Measurements from ENCODE around the gene CNOT10.
"Not testable (repeated sequence)": the region's sequence is repeated elsewhere in the genome, so short reads cannot be mapped to it uniquely, and the experiment has no call there.

The CNOT10 gene, protein sequence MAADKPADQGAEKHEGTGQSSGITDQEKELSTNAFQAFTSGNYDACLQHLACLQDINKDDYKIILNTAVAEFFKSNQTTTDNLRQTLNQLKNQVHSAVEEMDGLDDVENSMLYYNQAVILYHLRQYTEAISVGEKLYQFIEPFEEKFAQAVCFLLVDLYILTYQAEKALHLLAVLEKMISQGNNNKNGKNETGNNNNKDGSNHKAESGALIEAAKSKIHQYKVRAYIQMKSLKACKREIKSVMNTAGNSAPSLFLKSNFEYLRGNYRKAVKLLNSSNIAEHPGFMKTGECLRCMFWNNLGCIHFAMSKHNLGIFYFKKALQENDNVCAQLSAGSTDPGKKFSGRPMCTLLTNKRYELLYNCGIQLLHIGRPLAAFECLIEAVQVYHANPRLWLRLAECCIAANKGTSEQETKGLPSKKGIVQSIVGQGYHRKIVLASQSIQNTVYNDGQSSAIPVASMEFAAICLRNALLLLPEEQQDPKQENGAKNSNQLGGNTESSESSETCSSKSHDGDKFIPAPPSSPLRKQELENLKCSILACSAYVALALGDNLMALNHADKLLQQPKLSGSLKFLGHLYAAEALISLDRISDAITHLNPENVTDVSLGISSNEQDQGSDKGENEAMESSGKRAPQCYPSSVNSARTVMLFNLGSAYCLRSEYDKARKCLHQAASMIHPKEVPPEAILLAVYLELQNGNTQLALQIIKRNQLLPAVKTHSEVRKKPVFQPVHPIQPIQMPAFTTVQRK

DNA sequence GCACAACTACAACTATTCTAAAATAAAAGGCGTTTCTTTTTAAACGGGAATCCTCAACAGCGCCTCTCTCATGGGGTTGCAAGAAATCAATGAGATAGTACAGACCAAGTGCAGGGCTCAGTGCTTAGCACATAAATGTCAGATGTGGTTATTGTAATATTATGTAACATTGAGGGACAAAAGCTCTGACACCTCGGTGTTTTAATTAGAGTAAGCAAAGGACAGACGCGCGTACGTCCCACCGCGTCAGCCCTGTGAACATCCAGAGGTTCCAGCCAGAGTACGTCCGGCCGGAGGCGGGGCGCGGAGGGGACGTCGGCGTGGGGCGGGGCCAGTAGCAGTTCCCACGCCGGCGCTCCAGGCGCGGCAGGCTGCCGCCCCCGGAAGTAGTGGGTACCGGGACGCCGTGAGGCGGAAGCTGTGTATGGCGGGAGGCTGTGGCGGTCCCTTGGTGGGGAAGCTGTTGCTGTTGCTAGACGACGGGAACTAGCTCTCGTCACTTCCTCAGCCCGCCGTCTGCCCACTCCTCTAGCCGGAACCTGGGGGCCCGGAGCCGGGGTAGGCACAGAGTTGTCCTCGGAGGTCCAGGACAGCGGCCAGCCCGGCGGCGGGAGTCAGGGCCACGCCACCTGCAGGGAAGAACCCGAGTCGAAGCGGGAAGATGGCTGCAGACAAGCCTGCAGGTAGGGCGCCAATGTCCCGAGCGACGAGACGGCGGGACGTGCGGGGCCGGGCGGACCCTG is at the start of gene CNOT10:
Gene CNOT10, plus strand, starts transcription at position 389 of the 743 bp plus-strand sequence. Its CDS starts 273 bp downstream, at position 662.
- peak; percentile 96 for DNase-seq

DNA sequence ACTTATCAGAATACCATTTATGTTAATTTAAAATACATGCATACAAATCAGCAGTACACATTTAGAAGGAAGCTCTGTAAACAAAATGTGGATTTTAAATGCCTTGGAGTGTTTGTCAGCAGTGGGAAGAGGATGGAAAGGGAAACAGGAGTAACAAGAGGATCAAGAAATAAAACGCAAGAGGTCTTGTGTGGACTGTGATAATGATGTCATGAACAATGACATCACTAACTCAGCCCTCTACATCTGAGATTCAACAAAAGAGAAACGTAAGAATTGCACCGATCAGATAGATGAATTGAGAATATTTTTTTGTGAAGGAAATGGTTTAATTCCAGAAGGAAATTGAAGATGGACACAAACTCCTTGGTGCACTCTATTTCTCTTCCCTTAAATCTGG is 44.0 kb upstream of the CNOT10 start:
- no peak for DNase-seq

DNA sequence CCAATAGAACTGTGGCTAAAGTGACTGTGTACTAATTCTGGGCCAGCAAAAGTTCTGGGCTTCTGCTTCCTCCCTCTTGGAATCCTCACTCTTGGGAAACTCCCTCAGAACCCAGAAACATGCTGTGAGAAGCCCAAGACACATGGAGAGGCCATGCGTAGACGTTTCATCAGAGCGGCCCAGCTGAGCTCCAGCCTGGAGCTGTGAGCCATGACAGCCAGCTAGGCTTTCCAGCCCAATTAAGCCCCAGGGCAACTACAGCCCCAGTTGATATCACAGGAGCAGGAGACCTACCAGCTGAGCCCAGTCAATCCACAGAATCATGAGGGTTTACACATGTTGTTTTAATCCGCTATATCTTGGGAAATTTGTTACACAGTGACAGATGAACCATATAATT is 43.6 kb upstream of the CNOT10 start:
- no peak for DNase-seq

DNA sequence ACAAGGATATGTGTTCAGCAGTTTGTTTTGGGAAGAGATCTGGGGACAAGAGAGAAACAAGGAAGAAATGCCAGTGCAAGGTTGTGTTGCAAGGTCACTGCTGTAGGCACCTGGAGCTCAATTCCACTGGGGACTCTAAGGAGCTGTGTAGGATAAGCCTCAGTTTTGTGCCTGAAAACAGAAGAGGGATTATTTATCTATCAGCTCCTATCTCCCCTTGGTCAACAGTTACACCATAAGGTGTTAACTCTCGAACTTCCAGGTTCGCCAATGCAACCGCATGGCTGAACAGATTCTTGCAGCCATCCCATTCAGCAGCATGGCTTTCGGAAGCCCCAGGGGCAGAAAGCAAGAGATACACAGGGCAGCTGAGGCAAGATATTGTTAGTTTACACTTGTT is 41.6 kb upstream of the CNOT10 start:
- no peak for DNase-seq

DNA sequence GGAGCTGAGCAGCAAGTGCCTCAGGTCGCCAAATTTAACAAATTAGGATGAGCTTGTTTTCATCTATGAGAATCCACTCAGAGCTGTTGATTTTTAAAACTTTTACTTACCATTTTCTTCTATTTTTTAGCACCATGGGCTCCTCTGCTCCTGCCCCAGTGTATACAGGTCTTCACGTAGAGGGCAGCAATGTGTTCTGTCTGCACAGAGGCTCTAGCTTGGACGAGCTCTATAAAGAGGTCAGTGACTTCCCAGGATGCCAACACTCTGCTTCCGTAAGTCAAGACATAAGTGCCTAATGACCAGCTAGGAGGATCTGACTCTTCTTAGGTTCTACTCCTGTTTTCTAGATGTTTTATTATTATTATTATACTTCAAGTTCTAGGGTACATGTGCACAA is 41.2 kb upstream of the CNOT10 start:
- DNase-seq: no peak

DNA sequence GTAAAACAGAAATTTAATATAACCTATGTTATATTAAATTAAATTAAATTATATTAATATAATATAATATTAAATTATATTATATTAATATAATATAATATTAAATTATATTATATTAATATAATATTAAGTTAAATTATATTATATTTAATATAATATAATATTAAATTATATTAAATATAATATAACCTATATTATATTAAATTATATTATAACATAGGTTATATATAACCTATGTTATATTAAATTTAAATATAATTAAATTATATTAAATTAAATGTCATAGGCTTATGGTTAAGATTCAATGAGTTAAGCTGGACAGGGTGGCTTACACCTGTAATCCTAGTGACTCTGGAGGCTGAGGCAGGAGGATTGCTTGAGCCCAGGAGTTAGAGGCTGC is 40.6 kb upstream of the CNOT10 start:
- no peak for DNase-seq

DNA sequence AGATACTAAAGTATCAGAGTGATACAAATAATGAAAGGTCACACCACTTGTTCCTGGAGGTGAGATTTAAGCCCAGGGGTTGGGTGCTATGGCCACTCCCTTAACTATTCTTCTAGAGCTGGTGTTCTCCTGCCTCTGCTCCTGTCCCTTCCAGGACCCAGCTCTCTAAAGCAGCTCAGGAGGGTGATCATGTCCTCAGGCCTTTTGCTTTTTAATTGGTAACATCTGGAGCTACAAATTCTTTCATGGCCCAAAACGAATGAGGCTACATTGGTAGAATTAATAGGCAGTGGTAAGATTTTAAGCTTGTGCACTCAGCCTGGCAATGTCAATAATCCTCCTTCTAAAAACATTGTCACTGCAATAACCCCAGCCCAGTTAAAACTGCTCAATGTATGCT is 38.2 kb upstream of the CNOT10 start:
- DNase-seq: no peak

DNA sequence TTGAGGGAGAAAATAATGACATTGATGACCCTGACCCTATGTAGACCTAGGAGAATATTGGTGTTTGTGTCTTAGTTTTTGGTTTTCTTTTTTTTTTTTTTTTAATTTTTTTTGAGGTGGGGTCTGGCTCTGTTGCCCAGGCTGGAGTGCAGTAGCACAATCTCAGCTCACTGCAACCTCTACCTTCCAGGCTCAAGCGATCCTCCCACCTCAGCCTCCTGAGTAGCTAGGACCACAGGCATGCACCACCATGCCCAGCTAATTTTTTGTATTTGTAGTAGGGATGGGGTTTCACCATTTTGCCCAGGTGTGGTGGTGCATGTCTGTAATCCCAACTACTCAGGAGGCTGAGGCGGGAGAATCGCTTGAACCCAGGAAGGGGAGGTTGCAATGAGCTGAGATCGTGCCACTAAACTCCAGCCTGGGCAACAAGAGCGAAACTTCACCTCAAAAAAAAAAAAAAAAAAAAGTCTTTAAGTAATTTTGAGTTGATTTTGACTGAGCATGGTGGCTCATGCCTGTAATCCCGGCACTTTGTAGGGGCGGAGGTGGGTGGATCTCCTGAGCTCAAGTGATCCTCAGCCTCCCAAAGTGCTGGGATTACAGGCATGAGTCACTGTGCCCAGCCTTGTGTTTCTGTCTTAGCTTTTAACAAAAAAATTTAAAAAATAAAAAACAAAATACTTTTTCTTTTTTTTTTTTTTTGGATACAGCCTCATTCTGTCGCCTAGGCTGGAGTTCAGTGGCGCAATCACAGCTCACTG is 32.5 kb upstream of the CNOT10 start:
- not testable (repeated sequence) for DNase-seq

DNA sequence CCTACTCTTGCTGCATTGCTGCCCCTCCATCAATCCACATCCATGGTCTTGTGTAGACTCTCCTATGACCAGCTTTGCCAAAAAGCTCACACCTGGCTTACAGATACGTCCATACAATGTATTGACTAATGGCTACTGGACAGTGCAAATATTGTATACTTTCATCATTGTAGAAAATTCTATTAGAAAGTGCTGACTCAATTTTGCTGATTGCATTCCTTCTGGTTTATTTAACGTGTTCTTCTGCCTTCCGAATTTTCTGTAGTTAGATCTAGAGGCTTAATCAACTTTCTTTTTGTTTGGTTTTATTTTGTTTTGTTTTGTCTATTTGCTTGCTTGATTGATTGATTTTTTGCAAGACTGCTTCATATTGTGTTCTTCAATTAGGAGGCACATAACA is 29.8 kb upstream of the CNOT10 start:
- DNase-seq: no peak

DNA sequence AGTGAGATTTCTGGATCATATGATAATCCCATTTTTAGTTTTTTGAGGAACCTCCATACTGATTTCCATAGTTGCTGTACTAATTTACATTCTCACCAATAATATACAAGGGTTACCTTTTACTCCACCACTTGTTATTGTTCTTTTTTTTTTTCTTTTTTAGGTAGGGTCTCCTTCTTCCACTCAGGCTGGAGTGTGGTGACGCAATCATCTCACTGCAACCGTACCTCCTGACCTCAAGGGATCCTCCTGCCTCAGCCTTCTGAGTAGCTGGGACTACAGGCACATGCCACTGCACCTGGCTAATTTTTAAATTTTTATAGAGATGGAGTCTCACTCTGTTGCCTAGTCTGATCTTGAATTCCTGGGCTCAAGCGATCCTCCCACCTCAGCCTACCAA is 24.4 kb upstream of the CNOT10 start:
- DNase-seq: no peak

DNA sequence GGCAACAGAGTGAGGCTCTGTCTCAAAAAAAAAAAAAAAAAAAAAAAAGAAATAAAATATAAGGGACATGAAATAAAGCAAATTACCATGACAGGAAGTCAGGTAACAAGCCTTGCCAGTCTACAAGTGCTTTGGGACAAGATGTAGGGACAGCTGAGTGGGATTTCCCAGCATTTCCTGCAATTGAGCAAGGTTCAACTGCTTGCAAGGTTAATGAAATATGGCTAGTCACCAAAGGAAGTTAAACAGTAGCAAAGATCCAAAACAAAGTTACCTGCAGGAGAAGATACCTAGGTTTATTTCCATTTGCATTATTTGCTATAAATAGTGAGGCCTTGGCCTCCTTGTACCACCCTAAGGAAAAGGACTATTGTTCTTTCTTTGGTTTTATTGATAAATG is 22.3 kb upstream of the CNOT10 start:
- no peak for DNase-seq

DNA sequence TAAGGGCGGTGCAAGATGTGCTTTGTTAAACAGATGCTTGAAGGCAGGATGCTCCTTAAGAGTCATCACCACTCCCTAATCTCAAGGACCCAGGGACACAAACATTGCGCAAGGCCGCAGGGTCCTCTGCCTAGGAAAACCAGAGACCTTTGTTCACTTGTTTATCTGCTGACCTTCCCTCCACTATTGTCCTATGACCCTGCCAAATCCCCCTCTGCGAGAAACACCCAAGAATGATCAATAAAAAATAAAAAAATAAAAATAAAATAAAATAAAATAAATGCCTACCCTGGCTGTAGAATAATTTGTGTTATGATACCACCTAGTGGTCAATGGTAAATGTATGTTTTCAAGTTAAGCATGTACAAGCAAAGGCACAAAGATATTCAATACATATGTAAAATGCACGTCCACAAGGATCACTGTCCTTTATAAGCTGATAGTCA is 20.3 kb upstream of the CNOT10 start:
- DNase-seq: not testable (repeated sequence)

DNA sequence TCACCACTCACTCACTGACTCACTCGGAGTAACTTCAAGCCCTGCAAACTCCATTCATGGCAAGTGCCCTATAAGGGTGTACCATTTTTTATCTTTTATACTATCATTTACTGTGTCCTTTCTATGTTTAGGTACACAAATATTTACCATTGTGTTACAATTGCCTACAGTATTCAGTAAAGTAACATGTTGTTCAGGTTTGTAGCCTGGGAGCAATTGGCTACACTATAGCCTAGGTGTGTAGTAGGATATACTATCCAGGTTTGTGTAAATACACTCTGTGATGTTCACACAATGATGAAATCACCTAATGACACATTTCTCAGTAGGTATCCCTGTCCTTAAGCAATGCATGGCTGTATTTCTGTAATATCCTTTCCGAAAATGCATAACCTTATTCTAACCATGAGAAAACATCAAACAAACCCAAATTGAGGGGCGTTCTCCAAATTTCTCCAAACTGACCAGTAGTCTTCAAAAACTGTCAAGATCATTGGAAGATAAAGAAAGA is 17.9 kb upstream of the CNOT10 start:
- DNase-seq: no peak

DNA sequence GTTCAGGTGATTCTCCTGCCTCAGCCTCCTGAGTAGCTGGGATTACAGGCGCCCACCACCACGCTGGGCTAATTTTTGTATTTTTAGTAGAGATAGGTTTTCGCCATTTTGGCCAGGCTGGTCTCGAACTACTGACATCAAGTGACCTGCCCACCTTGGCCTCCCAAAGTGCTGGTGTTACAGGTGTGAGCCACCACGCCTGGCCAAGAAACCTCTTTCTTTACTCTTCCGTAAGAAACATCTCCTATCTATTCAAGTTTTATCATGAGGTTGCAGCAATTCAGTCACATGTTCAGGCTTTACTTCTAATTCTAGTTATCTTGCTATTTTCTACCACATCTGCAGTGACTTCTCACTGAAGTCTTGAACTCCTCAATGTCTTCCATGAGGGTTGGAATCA is 15.8 kb upstream of the CNOT10 start:
- not testable (repeated sequence) for DNase-seq

DNA sequence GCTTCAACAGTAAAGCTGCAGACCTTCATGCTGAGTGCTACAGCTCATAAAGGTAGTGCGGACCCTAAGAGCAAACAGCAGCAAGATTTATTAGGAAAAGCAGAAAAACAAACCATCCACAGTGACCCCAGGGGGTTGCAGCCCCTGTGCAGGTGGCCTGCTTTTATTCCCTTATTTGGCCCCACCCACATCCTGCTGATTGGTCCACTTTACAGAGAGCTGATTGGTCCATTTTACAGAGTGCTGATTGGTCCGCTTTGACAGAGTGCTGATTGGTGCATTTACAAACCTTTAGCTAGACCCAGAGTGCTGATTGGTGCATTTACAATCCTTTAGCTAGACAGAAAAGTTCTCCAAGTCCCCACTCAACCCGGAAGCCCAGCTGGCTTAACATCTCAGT is 11.3 kb upstream of the CNOT10 start:
- not testable (repeated sequence) for DNase-seq

DNA sequence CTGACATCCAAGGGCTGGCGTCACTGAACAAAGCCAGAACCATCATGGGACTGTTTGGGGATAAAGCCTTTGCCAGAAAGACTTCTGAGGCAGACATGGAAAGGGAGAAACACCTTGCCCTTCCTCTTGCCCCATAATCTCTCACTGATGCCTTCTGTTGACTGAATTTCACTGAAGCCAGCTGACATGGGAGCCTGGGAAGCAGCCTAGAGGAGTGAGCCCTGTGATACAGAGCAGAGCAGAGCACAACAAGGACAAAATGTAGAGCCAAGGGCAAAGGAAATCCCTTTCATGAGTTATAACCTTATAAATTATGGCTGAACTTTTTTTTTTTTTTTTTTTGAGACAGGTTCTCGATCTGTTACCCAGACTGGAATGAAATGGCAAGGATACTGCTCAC is 9.8 kb upstream of the CNOT10 start:
- DNase-seq: no peak

DNA sequence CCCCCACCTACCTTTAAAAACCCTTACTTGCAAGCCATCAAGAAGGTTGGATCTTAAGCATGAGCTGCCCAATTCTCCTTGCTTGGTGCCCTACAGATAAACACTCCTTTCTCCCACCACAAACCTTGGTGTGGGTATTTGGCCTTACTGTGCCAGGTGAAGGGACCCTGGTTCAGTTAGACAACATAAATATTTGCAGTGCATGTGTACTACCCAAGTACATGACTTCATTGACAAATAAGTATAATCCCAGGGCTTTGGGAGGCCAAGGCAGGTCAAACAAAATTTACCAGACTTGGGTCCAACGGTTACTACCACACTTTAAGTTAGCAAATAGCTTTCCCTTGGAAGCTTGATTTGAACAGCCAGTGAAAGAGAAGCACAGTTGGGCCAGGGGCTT is 9.3 kb upstream of the CNOT10 start:
- DNase-seq: no peak

DNA sequence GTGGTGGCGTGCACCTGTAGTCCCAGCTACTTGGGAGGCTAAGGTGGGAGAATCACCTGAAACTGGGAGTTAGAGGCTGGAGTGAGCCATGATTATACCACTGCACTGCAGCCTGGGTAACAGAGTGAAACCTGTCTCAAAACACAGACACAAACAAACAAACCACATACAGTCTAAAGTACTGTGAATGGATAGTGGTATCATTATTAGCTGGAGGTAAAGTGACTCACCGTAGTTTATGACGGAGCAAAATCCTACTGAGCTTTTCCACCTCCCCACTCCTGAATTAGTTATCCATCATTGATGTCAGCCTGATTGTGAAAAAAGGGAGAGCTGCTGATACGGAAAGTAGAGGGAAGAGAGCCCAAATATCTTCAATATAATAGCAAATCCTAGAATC is 3.2 kb upstream of the CNOT10 start:
- DNase-seq: no peak

DNA sequence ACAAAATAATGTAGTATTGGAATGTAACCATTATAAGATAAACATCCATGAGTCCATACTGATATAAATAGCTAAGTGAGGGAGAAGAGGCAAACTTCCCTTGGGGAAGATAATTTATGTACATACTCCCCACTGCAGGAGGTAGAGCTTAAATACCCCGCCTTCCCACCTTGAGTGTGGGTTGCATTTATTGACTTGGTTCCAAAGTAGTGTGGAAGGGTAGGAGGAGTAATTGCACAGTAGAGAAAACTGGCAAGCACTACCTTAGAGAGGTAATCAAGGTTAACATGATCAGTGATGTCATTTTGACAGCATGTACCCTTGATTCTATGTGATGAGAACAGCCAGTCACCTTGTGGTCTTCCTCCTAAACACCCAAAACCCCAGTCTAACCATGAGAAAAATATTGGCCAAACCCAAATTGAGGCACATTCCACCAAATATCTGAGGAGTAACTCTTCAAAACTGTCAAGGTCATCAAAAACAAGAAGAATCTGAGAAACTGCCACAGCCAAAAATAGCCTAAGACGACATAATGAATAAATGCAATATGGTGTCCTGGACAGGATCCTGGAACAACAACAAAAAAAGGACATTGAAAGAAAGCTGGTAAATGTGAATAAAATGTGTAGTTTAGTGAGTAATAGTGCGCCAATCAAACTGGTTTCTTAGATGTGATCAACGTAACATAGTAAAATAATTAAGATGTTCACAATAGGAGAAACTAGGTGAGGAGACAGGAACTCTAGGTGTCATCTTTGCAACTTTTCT is 774 bp upstream of the CNOT10 start:
- DNase-seq: no peak

DNA sequence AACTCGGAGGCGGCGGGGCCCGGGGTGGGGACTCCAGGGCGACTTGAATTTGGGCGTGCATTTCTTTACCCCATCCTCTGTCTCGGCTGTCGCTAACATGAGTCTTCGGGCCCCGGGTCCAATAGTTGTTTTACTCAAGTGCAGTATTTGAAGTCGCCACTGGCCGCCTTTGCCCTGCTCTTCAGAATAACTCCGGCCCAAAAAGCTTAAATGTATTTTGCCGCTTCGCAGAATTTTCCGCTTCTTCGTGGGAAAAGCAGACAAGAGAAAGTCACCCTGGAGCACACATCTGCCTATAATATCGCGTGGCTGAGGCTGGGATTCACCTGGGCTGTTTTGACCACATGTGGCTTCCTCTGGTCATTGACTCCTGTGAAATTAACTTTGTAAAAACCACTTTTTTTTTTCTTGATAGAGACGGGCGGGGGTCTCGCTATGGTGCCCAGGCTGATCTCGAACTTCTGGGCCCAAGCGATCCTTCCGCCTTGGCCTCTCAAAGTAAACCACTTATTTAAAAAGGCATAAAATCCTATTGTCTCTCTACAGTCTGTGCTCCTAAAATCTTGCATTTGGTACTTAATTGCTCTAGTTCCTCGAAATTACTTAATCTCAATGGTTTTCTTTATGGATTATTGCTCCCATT is 676 bp downstream of the CNOT10 start:
- DNase-seq: peak; percentile 10

DNA sequence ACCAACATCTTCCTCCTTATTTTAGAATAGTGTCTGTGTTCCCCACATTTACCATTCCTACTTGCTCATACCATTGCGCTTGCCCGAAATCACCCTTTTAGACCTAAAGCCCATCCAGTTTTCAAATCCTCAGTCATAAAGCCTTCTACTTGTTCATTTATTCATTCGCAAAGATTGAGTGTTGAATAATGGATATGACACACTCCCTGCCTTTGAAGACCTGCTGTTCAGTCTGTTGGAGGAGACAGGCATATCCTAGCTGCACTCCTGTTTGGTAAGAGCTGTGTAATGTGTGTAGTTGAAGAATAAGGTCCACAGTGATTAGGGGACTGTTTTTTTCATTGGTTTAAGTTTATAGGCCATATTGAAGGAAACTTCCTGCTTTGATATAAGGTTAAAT is 1.7 kb downstream of the CNOT10 start:
- DNase-seq: no peak
